ENCODE data around the gene LDHAL6A.

Gene LDHAL6A

GRCh38 chr11:18521122-18521521, 65.5 kb downstream of the LDHAL6A start:
- TF ChIP-seq CTCF (IDR thresholded peaks at IDR 0.05; ENCODE audit: control extremely low read depth, extremely low read depth, low read depth, missing control alignments): no peak
- no peak for DNase-seq (ENCODE audit: extremely low spot score)
- ChIA-PET CTCF (interaction anchor here (2.3 kb wide), 1 partner anchor 8 kb away, joined by 8 read pairs; no protein-coding TSS in a partner anchor), POLR2A (no interaction called here)

GRCh38 chr11:18522388-18522787, 66.7 kb downstream of the LDHAL6A start:
- POLR2A ChIA-PET: no interaction called here
- CTCF ChIA-PET: interaction anchor here (1.3 to 2.5 kb wide), 5 partner anchors 10 to 237 kb away, joined by 3 to 8 read pairs (median 3); no protein-coding TSS in a partner anchor
- DNase-seq (ENCODE audit: extremely low spot score): no peak
- no peak for TF ChIP-seq CTCF (IDR thresholded peaks at IDR 0.05; ENCODE audit: control extremely low read depth, extremely low read depth, low read depth, missing control alignments)

GRCh38 chr11:18523084-18523483, 67.4 kb downstream of the LDHAL6A start:
- ChIA-PET POLR2A (no interaction called here), CTCF (interaction anchor here (1.3 to 2.5 kb wide), 6 partner anchors 10 to 236 kb away, joined by 3 to 8 read pairs (median 4); no protein-coding TSS in a partner anchor)
- no peak for TF ChIP-seq CTCF (IDR thresholded peaks at IDR 0.05; ENCODE audit: control extremely low read depth, extremely low read depth, low read depth, missing control alignments)
- DNase-seq (ENCODE audit: extremely low spot score): no peak

GRCh38 chr11:18524248-18524647, 68.6 kb downstream of the LDHAL6A start:
- TF ChIP-seq CTCF (IDR thresholded peaks at IDR 0.05; ENCODE audit: control extremely low read depth, extremely low read depth, low read depth, missing control alignments): no peak
- no peak for DNase-seq (ENCODE audit: extremely low spot score)
- ChIA-PET POLR2A (interaction anchor here (1.2 kb wide), 1 partner anchor 129 kb away, joined by 3 read pairs; no protein-coding TSS in a partner anchor), CTCF (interaction anchor here (1.1 to 2.5 kb wide), 4 partner anchors 16 to 183 kb away, joined by 3 to 6 read pairs (median 4); no protein-coding TSS in a partner anchor)

GRCh38 chr11:18526130-18526520, 70.5 kb downstream of the LDHAL6A start:
- ChIA-PET POLR2A (interaction anchor here (0.6 to 1.6 kb wide), 4 partner anchors 10 to 132 kb away, joined by 3 to 7 read pairs (median 4); partner anchors contain the start of gene LDHA), CTCF (interaction anchor here (0.7 to 2.7 kb wide), 8 partner anchors 13 to 355 kb away, joined by 3 to 12 read pairs (median 3); no protein-coding TSS in a partner anchor)
- DNase-seq (ENCODE audit: extremely low spot score): no peak
- no peak for TF ChIP-seq CTCF (IDR thresholded peaks at IDR 0.05; ENCODE audit: control extremely low read depth, extremely low read depth, low read depth, missing control alignments)

- ChIA-PET POLR2A (interaction anchor here (0.6 to 1.6 kb wide), 4 partner anchors 10 to 133 kb away, joined by 3 to 7 read pairs (median 4); partner anchors contain the start of gene LDHA), CTCF (interaction anchor here (0.7 to 2.7 kb wide), 8 partner anchors 14 to 356 kb away, joined by 3 to 12 read pairs (median 3); no protein-coding TSS in a partner anchor)
- DNase-seq (ENCODE audit: extremely low spot score): peak; percentile 94
- TF ChIP-seq CTCF (IDR thresholded peaks at IDR 0.05; ENCODE audit: control extremely low read depth, extremely low read depth, low read depth, missing control alignments): no peak
Observed at GRCh38 chr11:18526521-18527296, 71.1 kb downstream of the LDHAL6A start, which contains the start of gene TSG101. Gene TSG101 (minus strand): TSS chr11:18526942. CDS start chr11:18526816, 126 bp downstream.
